ENCODE data around the gene SLC35F3.

GRCh38 chr1:234047123-234047522 lies 142.6 kb downstream of the SLC35F3 start:
- TF ChIP-seq CTCF (IDR thresholded peaks at IDR 0.05; ENCODE audit: insufficient read depth, low read length, poor library complexity, severe bottlenecking) (no peak), EZH2phosphoT487 (conservative IDR thresholded peaks at IDR 0.05; ENCODE audit: low read length) (no peak)
